ENCODE measurements around the gene CLNK. TPM values are rescaled to one million over a fixed set of nuclear protein-coding genes. Genes with fewer than 3 reads are reported as not detected.

The CLNK gene, protein sequence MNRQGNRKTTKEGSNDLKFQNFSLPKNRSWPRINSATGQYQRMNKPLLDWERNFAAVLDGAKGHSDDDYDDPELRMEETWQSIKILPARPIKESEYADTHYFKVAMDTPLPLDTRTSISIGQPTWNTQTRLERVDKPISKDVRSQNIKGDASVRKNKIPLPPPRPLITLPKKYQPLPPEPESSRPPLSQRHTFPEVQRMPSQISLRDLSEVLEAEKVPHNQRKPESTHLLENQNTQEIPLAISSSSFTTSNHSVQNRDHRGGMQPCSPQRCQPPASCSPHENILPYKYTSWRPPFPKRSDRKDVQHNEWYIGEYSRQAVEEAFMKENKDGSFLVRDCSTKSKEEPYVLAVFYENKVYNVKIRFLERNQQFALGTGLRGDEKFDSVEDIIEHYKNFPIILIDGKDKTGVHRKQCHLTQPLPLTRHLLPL
- total RNA-seq (under 1 TPM in 1 of 2 donors, not detected in 1; 0.57 TPM), polyA plus RNA-seq (under 1 TPM; 0.04 to 0.14 TPM)
- long read RNA-seq, donor 1 = 0 reads
- long read RNA-seq, donor 2 = 0 reads
- long read RNA-seq, donor 3 = 0 reads
- long read RNA-seq, donor 4 = 0 reads
- long read RNA-seq, donor 5 = 0 reads

DNA sequence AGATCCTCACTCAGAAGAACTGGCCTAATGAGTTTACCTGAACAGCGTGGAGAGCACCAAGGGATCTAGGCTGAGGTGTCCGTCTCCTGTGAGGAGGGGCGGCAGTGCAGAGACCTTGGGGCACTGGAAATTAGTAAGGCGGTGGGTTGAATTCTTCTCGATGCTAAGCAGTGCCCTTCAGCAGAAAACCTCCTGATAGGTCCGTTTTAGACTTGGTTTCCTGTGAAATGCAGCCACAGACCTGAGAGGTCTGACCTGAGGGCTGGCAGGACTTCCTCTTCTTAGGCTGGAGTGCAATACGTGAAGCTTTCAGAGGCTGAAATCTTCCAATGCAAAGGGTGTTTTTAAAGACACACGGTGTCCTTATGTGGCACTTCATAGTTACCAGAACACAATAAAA is at the start of gene CLNK:
TSS of gene CLNK (minus strand) at position 138 of the 400 bp plus-strand sequence. CDS start 16,899 bp downstream, outside the sequence.
- peaks cover 0 to 5% (median 0%) of the 10 kb centered on the region in 4 donors for H3K9me3 ChIP-seq (ENCODE audit: control insufficient read depth in 4 of 4, insufficient read depth in 3 of 4, low read length in 3 of 4)
- no peaks in the 10 kb centered on the region for H3K4me1 ChIP-seq (ENCODE audit: control insufficient read depth in 5 of 5, insufficient read depth in 5 of 5, low read length in 5 of 5)
- H3K4me3 ChIP-seq = no peak within 1 kb of the TSS
- TF ChIP-seq, protein P1, sequence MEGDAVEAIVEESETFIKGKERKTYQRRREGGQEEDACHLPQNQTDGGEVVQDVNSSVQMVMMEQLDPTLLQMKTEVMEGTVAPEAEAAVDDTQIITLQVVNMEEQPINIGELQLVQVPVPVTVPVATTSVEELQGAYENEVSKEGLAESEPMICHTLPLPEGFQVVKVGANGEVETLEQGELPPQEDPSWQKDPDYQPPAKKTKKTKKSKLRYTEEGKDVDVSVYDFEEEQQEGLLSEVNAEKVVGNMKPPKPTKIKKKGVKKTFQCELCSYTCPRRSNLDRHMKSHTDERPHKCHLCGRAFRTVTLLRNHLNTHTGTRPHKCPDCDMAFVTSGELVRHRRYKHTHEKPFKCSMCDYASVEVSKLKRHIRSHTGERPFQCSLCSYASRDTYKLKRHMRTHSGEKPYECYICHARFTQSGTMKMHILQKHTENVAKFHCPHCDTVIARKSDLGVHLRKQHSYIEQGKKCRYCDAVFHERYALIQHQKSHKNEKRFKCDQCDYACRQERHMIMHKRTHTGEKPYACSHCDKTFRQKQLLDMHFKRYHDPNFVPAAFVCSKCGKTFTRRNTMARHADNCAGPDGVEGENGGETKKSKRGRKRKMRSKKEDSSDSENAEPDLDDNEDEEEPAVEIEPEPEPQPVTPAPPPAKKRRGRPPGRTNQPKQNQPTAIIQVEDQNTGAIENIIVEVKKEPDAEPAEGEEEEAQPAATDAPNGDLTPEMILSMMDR (IDR thresholded peaks at IDR 0.05; ENCODE audit: control extremely low read depth, extremely low read depth) = no peak
- H3K27me3 ChIP-seq (ENCODE audit: control insufficient read depth in 3 of 3, insufficient read depth in 3 of 3, low read length in 2 of 3) = no peaks in the 10 kb centered on the region
- WGBS, 2 donors = 37 to 59% methylated on average over 8 of the region's 8 CpGs
- no peaks in the 10 kb centered on the region for H3K36me3 ChIP-seq (ENCODE audit: control insufficient read depth in 4 of 4, insufficient read depth in 4 of 4, low read length in 4 of 4)
- no peak for DNase-seq
- ATAC-seq (ENCODE audit: insufficient read depth, low FRiP score) = no peak
- H3K9ac ChIP-seq (ENCODE audit: insufficient read depth in 1 of 2, low read length in 2 of 2) = no peak within 1 kb of the TSS
- H3K27ac ChIP-seq (ENCODE audit: low read depth in 1 of 2, low read length in 1 of 2) = no peak within 1 kb of the TSS

DNA sequence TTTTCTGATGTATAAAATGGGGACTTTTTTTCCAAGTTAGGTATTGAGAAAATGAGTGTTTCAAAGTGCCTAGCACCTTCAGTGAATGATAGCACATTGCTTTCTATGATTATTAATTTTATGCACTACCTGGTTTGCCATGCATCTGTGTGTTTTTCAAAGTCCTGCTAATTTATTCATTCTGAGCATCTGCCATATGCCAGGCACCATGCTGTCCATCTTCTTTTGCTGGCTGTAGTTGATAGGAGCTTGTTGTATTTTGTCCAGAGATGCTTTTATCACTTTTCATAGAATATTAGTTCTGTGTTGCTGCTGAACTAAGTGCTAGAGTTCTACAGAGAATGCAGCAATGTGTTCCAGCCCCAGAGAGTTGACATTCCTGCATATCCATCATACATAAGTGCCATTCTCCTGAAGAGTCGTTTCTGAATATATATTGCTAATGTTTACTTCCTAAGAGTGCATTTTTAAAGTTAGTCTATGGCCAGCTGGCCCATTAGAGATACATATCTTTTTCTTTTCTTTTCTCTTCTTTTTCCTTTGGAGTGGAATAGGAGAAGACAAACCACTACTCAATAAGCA is 49.0 kb upstream of the CLNK start:
- Histone ChIP-seq H3K36me3 (ENCODE audit: control insufficient read depth in 4 of 4, insufficient read depth in 4 of 4, low read length in 4 of 4) (no peaks in the 10 kb centered on the region), H3K9me3 (ENCODE audit: control insufficient read depth in 4 of 4, insufficient read depth in 3 of 4, low read length in 3 of 4) (peaks cover 0 to 2% (median 0%) of the 10 kb centered on the region in 4 donors), H3K4me3 (no peak overlapping the region), H3K27me3 (ENCODE audit: control insufficient read depth in 3 of 3, insufficient read depth in 3 of 3, low read length in 2 of 3) (no peaks in the 10 kb centered on the region), H3K27ac (ENCODE audit: low read depth in 1 of 2, low read length in 1 of 2) (no peak overlapping the region), H3K4me1 (ENCODE audit: control insufficient read depth in 5 of 5, insufficient read depth in 5 of 5, low read length in 5 of 5) (no peaks in the 10 kb centered on the region), H3K9ac (ENCODE audit: insufficient read depth in 1 of 2, low read length in 2 of 2) (no peak overlapping the region)
- WGBS, 2 donors = 20 to 59% methylated on average over 1 of the region's 1 CpG
- TF ChIP-seq, protein P1 (IDR thresholded peaks at IDR 0.05; ENCODE audit: control extremely low read depth, extremely low read depth) = no peak
- DNase-seq (no peak), ATAC-seq (ENCODE audit: insufficient read depth, low FRiP score) (no peak)

DNA sequence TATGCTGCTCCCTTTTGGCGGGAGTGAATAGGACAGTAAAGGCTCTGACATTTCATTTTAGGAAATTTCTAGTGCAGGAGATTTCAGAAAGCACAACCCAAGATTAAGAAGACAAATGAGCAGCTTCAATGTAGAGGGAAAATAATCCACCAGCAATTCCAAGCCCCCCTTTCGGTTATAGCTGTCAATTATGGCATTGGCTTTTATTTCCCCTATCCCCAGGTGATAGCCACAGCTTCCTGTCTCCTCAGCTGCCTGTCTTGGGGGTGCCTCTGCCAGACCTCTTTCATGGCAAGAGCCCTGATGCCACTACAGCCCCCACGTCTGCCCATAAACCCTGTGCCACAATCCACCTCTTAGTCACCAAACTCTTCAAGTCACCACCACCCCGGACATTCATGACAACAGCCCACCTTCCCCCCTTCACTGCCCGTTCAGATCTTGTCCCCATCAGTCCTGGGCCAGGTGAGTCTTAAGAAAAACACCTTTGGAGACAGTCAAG is 48.4 kb upstream of the CLNK start:
- H3K9me3 ChIP-seq (ENCODE audit: control insufficient read depth in 4 of 4, insufficient read depth in 3 of 4, low read length in 3 of 4) = peaks cover 0 to 2% (median 0%) of the 10 kb centered on the region in 4 donors
- H3K9ac ChIP-seq (ENCODE audit: insufficient read depth in 1 of 2, low read length in 2 of 2) = no peak overlapping the region
- 40 to 59% methylated on average over 5 of the region's 5 CpGs for WGBS, 2 donors
- DNase-seq (no peak), ATAC-seq (ENCODE audit: insufficient read depth, low FRiP score) (no peak)
- TF ChIP-seq, protein P1 (IDR thresholded peaks at IDR 0.05; ENCODE audit: control extremely low read depth, extremely low read depth) = no peak
- no peaks in the 10 kb centered on the region for H3K4me1 ChIP-seq (ENCODE audit: control insufficient read depth in 5 of 5, insufficient read depth in 5 of 5, low read length in 5 of 5)
- H3K27me3 ChIP-seq (ENCODE audit: control insufficient read depth in 3 of 3, insufficient read depth in 3 of 3, low read length in 2 of 3) = no peaks in the 10 kb centered on the region
- no peak overlapping the region for H3K4me3 ChIP-seq
- H3K36me3 ChIP-seq (ENCODE audit: control insufficient read depth in 4 of 4, insufficient read depth in 4 of 4, low read length in 4 of 4) = no peaks in the 10 kb centered on the region
- H3K27ac ChIP-seq (ENCODE audit: low read depth in 1 of 2, low read length in 1 of 2) = no peak overlapping the region
